ENCODE results near the gene TRPM7. TPM values are rescaled to one million over a fixed set of nuclear protein-coding genes. Genes with fewer than 3 reads are reported as not detected.

Gene TRPM7
- total RNA-seq (2022; extraction: Qiagen RNA extraction; ENCODE audit: low read depth): 13.8 to 25.0 TPM (median 23.6 TPM) in 5 replicates

GRCh38 chr15:50686469-50687301 lies at the start of gene TRPM7:
TRPM7 (minus strand) TSS chr15:50686797; CDS start chr15:50686533, 264 bp downstream.

DNA sequence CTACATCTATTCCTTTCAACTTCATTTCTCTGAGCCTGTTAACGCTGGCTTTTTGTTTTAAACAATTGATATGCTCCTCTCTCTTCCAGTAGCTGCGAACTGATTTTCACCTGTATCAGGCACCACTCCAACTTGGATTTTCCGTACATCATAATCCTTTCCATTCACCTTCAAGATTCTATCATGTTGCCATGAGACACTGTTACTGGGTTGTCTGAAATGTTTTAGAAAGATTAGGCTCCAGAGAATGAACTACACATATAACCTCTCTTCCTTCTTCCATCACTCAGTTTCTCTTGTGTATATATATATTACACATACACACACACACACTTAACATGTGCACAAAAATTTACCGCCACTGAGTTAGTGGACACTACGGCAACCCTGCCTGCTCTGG lies 140.0 kb downstream of the TRPM7 start, which contains the start of gene USP50:
Gene USP50, minus strand, starts transcription at position 101 of the 400 bp plus-strand sequence. CDS start 141 bp downstream, outside the sequence.

Other genes starting within 250 kb of the TRPM7 start
- gene USP50, start 140.1 kb downstream of the TRPM7 start, total RNA-seq (2022; extraction: Qiagen RNA extraction; ENCODE audit: low read depth): not detected in 5 replicates
- 56.1 to 106 TPM (median 101 TPM) in 5 replicates for gene SPPL2A, start 78.9 kb upstream of the TRPM7 start, total RNA-seq (2022; extraction: Qiagen RNA extraction; ENCODE audit: low read depth)
- 4.9 to 10.2 TPM (median 9.0 TPM) in 5 replicates for gene AP4E1, start 221.9 kb upstream of the TRPM7 start, total RNA-seq (2022; extraction: Qiagen RNA extraction; ENCODE audit: low read depth)

Data from A549 treated with RU486 at 1 μM for 4 hours (cell line).